SK-N-SH (cell line): Measurements from ENCODE around the gene CLN5. TPM values are rescaled to one million over a fixed set of nuclear protein-coding genes. Genes with fewer than 3 reads are reported as not detected.

Source experiments
- CTCF ChIA-PET: fragments of 300-600, 350-600 bp; formaldehyde crosslinking; extraction: SDS; loops from one replicate; lab custom pipeline; 2021; lab: Yijun Ruan, JAX
- POLR2A ChIA-PET: fragments of 350-600 bp; sonication (Branson Sonifier 250); formaldehyde crosslinking; extraction: SDS; loops from one replicate; lab custom pipeline; 2020; ENCODE audit warnings: antibody characterized with exemption, inconsistent platforms; lab: Yijun Ruan, JAX
- DNase-seq: peaks from one replicate; pipeline ENCODE4 v3.0.0; 2012
- H2AFZ ChIP-seq: fragments of 200-600 bp; sonication (generic); 2 replicates; pipeline ENCODE4 v1.8.1; 2016; ENCODE audit warnings: antibody characterized with exemption, mild to moderate bottlenecking, low read depth
- H3F3A ChIP-seq: fragments of 200-600 bp; sonication (generic); replicated peaks from 2 replicates; pipeline ENCODE3; 2016; ENCODE audit warnings: antibody characterized with exemption, mild to moderate bottlenecking; ENCODE audit not compliant: insufficient read depth
- H3K27ac ChIP-seq, 2 experiments: fragments of 200-500 bp in 1 of 2; fragments of 200-600 bp in 1 of 2; sonication (Bioruptor generic) in 1 of 2; sonication (generic), shearing (Covaris generic) in 1 of 2; 2 replicates each; pipeline versions ENCODE4 v1.5.1 to v1.6.1; 2014 to 2016; ENCODE audit warnings: low read depth in 2 of 2, inconsistent platforms in 1 of 2, low read length in 1 of 2, mild to moderate bottlenecking in 1 of 2, mixed read lengths in 1 of 2
- H3K27me3 ChIP-seq: fragments of 200-600 bp; sonication (generic), shearing (Covaris generic); 2 replicates; pipeline ENCODE4 v1.6.1; 2016; ENCODE audit warnings: mixed run types; ENCODE audit not compliant: insufficient read depth
- H3K36me3 ChIP-seq, 2 experiments: fragments of 200-500 bp in 1 of 2; fragments of 200-600 bp in 1 of 2; sonication (Bioruptor generic) in 1 of 2; sonication (generic) in 1 of 2; replicated peaks in 1 of 2; 2 replicates each; pipeline versions ENCODE3 to v1.5.1; 2014 to 2016; ENCODE audit warnings: low read length in 1 of 2, mild to moderate bottlenecking in 1 of 2; ENCODE audit not compliant: insufficient read depth in 2 of 2, control insufficient read depth in 1 of 2
- H3K4me1 ChIP-seq, 2 experiments: fragments of 200-500 bp in 1 of 2; fragments of 200-600 bp in 1 of 2; sonication (Bioruptor generic) in 1 of 2; sonication (generic), shearing (Covaris generic) in 1 of 2; 2 replicates each; pipeline versions ENCODE4 v1.5.1 to v1.6.1; 2014 to 2016; ENCODE audit warnings: low read depth in 1 of 2, low read length in 1 of 2, mixed run types in 1 of 2; ENCODE audit not compliant: insufficient read depth in 2 of 2, control insufficient read depth in 1 of 2
- H3K4me2 ChIP-seq: fragments of 200-600 bp; sonication (generic), shearing (Covaris generic); 2 replicates; pipeline ENCODE4 v1.6.1; 2017; ENCODE audit warnings: mixed run types
- H3K4me3 ChIP-seq, 2 experiments: fragments of 200-500 bp in 1 of 2; fragments of 200-600 bp in 1 of 2; sonication (Bioruptor generic) in 1 of 2; sonication (generic), shearing (Covaris generic) in 1 of 2; 2 replicates each; pipeline versions ENCODE4 v1.5.1 to v1.8.1; 2014 to 2016; ENCODE audit warnings: low read depth in 2 of 2, inconsistent platforms in 1 of 2, low read length in 1 of 2, mild to moderate bottlenecking in 1 of 2, mixed read lengths in 1 of 2, moderate library complexity in 1 of 2
- H3K79me2 ChIP-seq: fragments of 200-600 bp; sonication (generic); 2 replicates; pipeline ENCODE4 v1.8.1; 2017; ENCODE audit warnings: mild to moderate bottlenecking; ENCODE audit not compliant: insufficient read depth
- H3K9ac ChIP-seq: fragments of 200-600 bp; sonication (generic); 2 replicates; pipeline ENCODE4 v1.6.1; 2017; ENCODE audit warnings: mixed run types
- H3K9me2 ChIP-seq: fragments of 200-600 bp; sonication (generic); 2 replicates; pipeline ENCODE4 v1.6.1; 2017; ENCODE audit warnings: mixed run types
- H3K9me3 ChIP-seq: fragments of 200-600 bp; sonication (generic); 2 replicates; pipeline ENCODE4 v1.6.1; 2017; ENCODE audit warnings: mixed run types, mild to moderate bottlenecking, moderate library complexity
- H4K20me1 ChIP-seq: fragments of 200-600 bp; sonication (generic); 2 replicates; pipeline ENCODE4 v1.6.1; 2017; ENCODE audit warnings: mild to moderate bottlenecking, mixed run types; ENCODE audit not compliant: insufficient read depth
- ELF1 ChIP-seq: IDR thresholded peaks from 2 replicates; pipeline ENCODE4 v1.4.0; 2012
- EP300 ChIP-seq, 2 experiments: IDR thresholded peaks; 2 replicates each; pipeline versions ENCODE4 v1.4.0 to v1.6.1; 2012; ENCODE audit warnings: borderline replicate concordance in 1 of 2, low read depth in 1 of 2, low read length in 1 of 2
- FOSL2 ChIP-seq: IDR thresholded peaks from 2 replicates; pipeline ENCODE4 v1.4.0; 2012; ENCODE audit warnings: low read depth, mild to moderate bottlenecking, moderate library complexity, borderline replicate concordance
- FOXM1 ChIP-seq: IDR thresholded peaks from 2 replicates; pipeline ENCODE4 v1.4.0; 2012; ENCODE audit warnings: low read depth, mild to moderate bottlenecking
- JUND ChIP-seq: IDR thresholded peaks from 2 replicates; pipeline ENCODE4 v1.4.0; 2012
- MAX ChIP-seq: IDR thresholded peaks from 2 replicates; pipeline ENCODE4 v1.4.0; 2012; ENCODE audit warnings: low read depth
- MEF2A ChIP-seq: IDR thresholded peaks from 2 replicates; pipeline ENCODE4 v1.4.0; 2012; ENCODE audit warnings: low read depth, borderline replicate concordance
- NRF1 ChIP-seq: IDR thresholded peaks from 2 replicates; pipeline ENCODE4 v1.6.1; 2012; ENCODE audit warnings: low read depth, mild to moderate bottlenecking, low read length
- RAD21 ChIP-seq: IDR thresholded peaks from 2 replicates; pipeline ENCODE4 v1.6.1; 2012; ENCODE audit warnings: mild to moderate bottlenecking, low read length
- RCOR1 ChIP-seq: fragments of 150-350 bp; IDR thresholded peaks from 2 replicates; pipeline ENCODE4 v1.6.1; 2017; ENCODE audit warnings: antibody characterized with exemption, low read length
- SIN3A ChIP-seq: IDR thresholded peaks from 2 replicates; pipeline ENCODE4 v1.6.1; 2012; ENCODE audit warnings: low read depth, mild to moderate bottlenecking, low read length, moderate library complexity, borderline replicate concordance
- TAF1 ChIP-seq: IDR thresholded peaks from 2 replicates; pipeline ENCODE4 v1.6.1; 2012; ENCODE audit warnings: low read depth, mild to moderate bottlenecking, low read length, moderate library complexity, borderline replicate concordance
- TEAD4 ChIP-seq: IDR thresholded peaks from 2 replicates; pipeline ENCODE4 v1.4.0; 2012; ENCODE audit warnings: mild to moderate bottlenecking, borderline replicate concordance; ENCODE audit not compliant: insufficient read depth
- USF1 ChIP-seq: IDR thresholded peaks from 2 replicates; pipeline ENCODE4 v1.4.0; 2012; ENCODE audit warnings: low read depth, borderline replicate concordance
- USF2 ChIP-seq: fragments of 150-350 bp; IDR thresholded peaks from 2 replicates; pipeline ENCODE4 v1.6.1; 2017; ENCODE audit warnings: antibody characterized with exemption, low read length, low read depth, borderline replicate concordance
- WGBS: methylation state at CpG from one replicate; pipeline ENCODE4 v1.1.6; 2017; ENCODE audit warnings: low lambda C conversion rate; 5-methylcytosine and 5-hydroxymethylcytosine counted together
- polyA plus RNA-seq, 3 experiments: library from polyadenylated mRNA; depleted of rRNA; stranded (reverse); fragments of >200 nt; gene quantifications; 2 replicates each; pipeline ENCODE4 v1.2.3, GENCODE V29; 2012

CLN5 gene
- polyA plus RNA-seq, 1 of the 3 experiments (the other 2 are of a cell fraction) = 11.6 TPM

DNA sequence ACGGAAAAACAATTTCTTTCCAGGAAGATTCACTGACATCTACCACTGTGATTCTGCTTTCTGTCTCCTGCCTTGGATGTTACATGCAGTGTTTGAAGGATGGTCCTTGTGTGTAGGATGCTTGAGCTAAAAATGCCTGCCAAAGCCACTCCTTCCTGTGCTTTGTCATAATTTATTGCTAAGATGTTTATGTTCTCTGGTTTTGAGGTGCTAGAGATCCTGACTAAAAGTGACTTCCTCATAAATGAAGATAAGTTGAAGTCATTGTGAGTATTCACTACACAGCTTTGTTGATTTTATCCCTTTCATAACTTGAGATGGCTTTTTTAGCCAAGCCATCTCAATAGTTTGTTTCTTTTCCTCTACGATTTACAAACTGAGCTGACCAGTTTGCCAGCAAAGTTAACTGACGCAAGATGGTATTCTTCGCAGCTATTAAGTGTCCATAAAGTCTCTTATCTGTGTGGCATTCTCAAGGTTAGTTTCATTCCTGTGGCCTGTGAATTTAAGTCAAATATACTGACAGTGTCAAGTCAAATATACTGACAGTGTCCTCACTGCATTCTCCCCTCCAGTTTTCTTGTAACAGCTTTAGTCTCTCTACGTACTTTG is 50.8 kb downstream of the CLN5 start:
- H2AFZ ChIP-seq = no peak overlapping the region
- no peak for DNase-seq
- 98% methylated on average over 5 of the region's 5 CpGs for WGBS
- no peak overlapping the region for H3K4me3 ChIP-seq
- ChIA-PET CTCF (interaction anchor here (0.9 kb wide), 1 partner anchor 8 kb away, joined by 3 read pairs; no protein-coding TSS in a partner anchor), POLR2A (no interaction called here)
- H3K4me1 ChIP-seq = no peaks in the 10 kb centered on the region
- no peak overlapping the region for H3K27ac ChIP-seq
- no peaks in the 10 kb centered on the region for H3K9me3 ChIP-seq
- H3K36me3 ChIP-seq = peaks cover 9 to 26% of the 10 kb centered on the region in 2 experiments
- no peaks in the 10 kb centered on the region for H3K79me2 ChIP-seq
- no peaks in the 10 kb centered on the region for H3F3A ChIP-seq
- H3K4me2 ChIP-seq = no peak overlapping the region
- TF ChIP-seq RAD21 = no peak
- no peak for TF ChIP-seq FOXM1
- TF ChIP-seq TEAD4 = no peak
- TF ChIP-seq EP300 (IDR thresholded peaks at IDR 0.05; ENCODE audit: borderline replicate concordance in 1 of 2, low read depth in 1 of 2, low read length in 1 of 2) = no peak
- no peak for TF ChIP-seq USF1
- TF ChIP-seq, all 33 proteins: peak for 0
- Histone ChIP-seq H3K9ac (no peak overlapping the region), H4K20me1 (no peaks in the 10 kb centered on the region), H3K9me2 (no peaks in the 10 kb centered on the region), H3K27me3 (no peaks in the 10 kb centered on the region)

- no peaks in the 10 kb centered on the region for H4K20me1 ChIP-seq
- peaks cover 15 to 48% of the 10 kb centered on the region in 2 experiments for H3K36me3 ChIP-seq
- no peaks in the 10 kb centered on the region; a peak in 2 of 4 replicates for H3K4me1 ChIP-seq
- no peaks in the 10 kb centered on the region for H3K9me2 ChIP-seq
- no peaks in the 10 kb centered on the region for H3K27me3 ChIP-seq
- TF ChIP-seq RCOR1 (no peak), TAF1 (no peak), FOXM1 (no peak), JUND (no peak), FOSL2 (no peak), USF2 (no peak), SIN3A (no peak), ELF1 (no peak), MEF2A (no peak), RAD21 (no peak), MAX (no peak), NRF1 (no peak), TEAD4 (no peak)
- TF ChIP-seq, all 33 proteins: peak for 0
- H3K9me3 ChIP-seq = no peaks in the 10 kb centered on the region
- POLR2A ChIA-PET = no interaction called here
- CTCF ChIA-PET = no interaction called here
- WGBS = 95% methylated on average over 5 of the region's 8 CpGs
- no peak for DNase-seq
- H2AFZ ChIP-seq = no peak overlapping the region
- no peak overlapping the region for H3K4me2 ChIP-seq
- H3K79me2 ChIP-seq = no peaks in the 10 kb centered on the region
- H3K4me3 ChIP-seq = no peak overlapping the region
- H3K27ac ChIP-seq = no peak overlapping the region
- no peaks in the 10 kb centered on the region for H3F3A ChIP-seq
- H3K9ac ChIP-seq = no peak overlapping the region
Measured at GRCh38 chr13:77047649-77048343, 55.9 kb downstream of the CLN5 start.
